NCI-H82 treated with DMSO at 0.1 percent for 48 hours (cell line): ENCODE results near the gene CCDC183.
A peak's percentile ranks its signal among the peaks of the same experiment; 100 is the strongest.
"Not testable (repeated sequence)": the region's sequence is repeated elsewhere in the genome, so short reads cannot be mapped to it uniquely, and the experiment has no call there.

Experiments
- DNase-seq: peaks from one replicate; lab custom pipeline; 2025; ENCODE audit not compliant: unreplicated experiment; lab: John Stamatoyannopoulos, UW

The CCDC183 gene

GRCh38 chr9:136799079-136799853 lies 3.1 kb downstream of the CCDC183 start:
- DNase-seq, result no peak

- DNase-seq, result peak; percentile 73
Observed at GRCh38 chr9:136799854-136800657, 3.9 kb downstream of the CCDC183 start.

GRCh38 chr9:136802321-136802720 lies 6.2 kb downstream of the CCDC183 start:
- no peak for DNase-seq

- not testable (repeated sequence) for DNase-seq
Observed at GRCh38 chr9:136803009-136803550, 6.9 kb downstream of the CCDC183 start.

GRCh38 chr9:136803551-136804508 lies 7.7 kb downstream of the CCDC183 start:
- no peak for DNase-seq

GRCh38 chr9:136804509-136805206 lies 8.5 kb downstream of the CCDC183 start:
- DNase-seq, result no peak

GRCh38 chr9:136805207-136805740 lies 9.1 kb downstream of the CCDC183 start:
- no peak for DNase-seq

GRCh38 chr9:136806067-136806466 lies 9.9 kb downstream of the CCDC183 start:
- no peak for DNase-seq

GRCh38 chr9:136806631-136807201 lies 10.6 kb downstream of the CCDC183 start:
- DNase-seq, result no peak

GRCh38 chr9:136807281-136808074 lies 11.3 kb downstream of the CCDC183 start, which contains the start of gene RABL6:
Gene RABL6, plus strand, starts transcription at chr9:136807948. Its CDS starts 249 bp downstream, at chr9:136808197.
- DNase-seq, result peak; percentile 33

- no peak for DNase-seq
Observed at GRCh38 chr9:136808075-136808805, 12.1 kb downstream of the CCDC183 start.

GRCh38 chr9:136808806-136809158 lies 12.6 kb downstream of the CCDC183 start:
- no peak for DNase-seq

GRCh38 chr9:136814725-136815421 lies 18.7 kb downstream of the CCDC183 start:
- DNase-seq, result no peak

- DNase-seq, result no peak
Observed at GRCh38 chr9:136815422-136815782, 19.3 kb downstream of the CCDC183 start.

GRCh38 chr9:136820971-136821825 lies 25.1 kb downstream of the CCDC183 start:
- no peak for DNase-seq

- no peak for DNase-seq
Observed at GRCh38 chr9:136821826-136822544, 25.8 kb downstream of the CCDC183 start.
